GM19452 (cell line): ENCODE results near the gene STIMATE.

ENCODE experiments used
- ATAC-seq: cut with Tn5 transposase; IDR thresholded peaks from one replicate; pipeline ENCODE4 v1.9.1; 2021; ENCODE audit not compliant: unreplicated experiment

Gene STIMATE

GRCh38 chr3:52843108-52843865 lies 54.1 kb downstream of the STIMATE start:
- no peak for ATAC-seq

GRCh38 chr3:52842424-52842823 lies 54.9 kb downstream of the STIMATE start:
- ATAC-seq: no peak

- ATAC-seq: no peak
These were observed 55.4 kb downstream of the STIMATE start for GRCh38 chr3:52841981-52842340.

GRCh38 chr3:52841211-52841980 lies 56.0 kb downstream of the STIMATE start:
- ATAC-seq: no peak

GRCh38 chr3:52839892-52840545 lies 57.3 kb downstream of the STIMATE start:
- no peak for ATAC-seq

- no peak for ATAC-seq
These were observed 58.1 kb downstream of the STIMATE start for GRCh38 chr3:52839268-52839575.

- peak; percentile 64 for ATAC-seq
These were observed 58.6 kb downstream of the STIMATE start for GRCh38 chr3:52838561-52839267.

GRCh38 chr3:52836986-52837385 lies 60.4 kb downstream of the STIMATE start:
- ATAC-seq: no peak

- ATAC-seq: no peak
These were observed 60.9 kb downstream of the STIMATE start for GRCh38 chr3:52836471-52836845.

GRCh38 chr3:52835766-52836470 lies 61.4 kb downstream of the STIMATE start:
- no peak for ATAC-seq

GRCh38 chr3:52834871-52835501 lies 62.4 kb downstream of the STIMATE start, which contains the start of gene MUSTN1:
Gene MUSTN1, minus strand, starts transcription at chr3:52835019. Its CDS starts 71 bp downstream, at chr3:52834948.
- no peak for ATAC-seq

- ATAC-seq: no peak
These were observed 64.1 kb downstream of the STIMATE start for GRCh38 chr3:52833202-52833601.

- ATAC-seq: no peak
These were observed 65.6 kb downstream of the STIMATE start for GRCh38 chr3:52831500-52832301.

- no peak for ATAC-seq
These were observed 66.7 kb downstream of the STIMATE start, which contains the start of gene ITIH4 for GRCh38 chr3:52830535-52831258. Gene ITIH4, minus strand, starts transcription at chr3:52830672. Its CDS starts 30 bp downstream, at chr3:52830642.

GRCh38 chr3:52829906-52830463 lies 67.4 kb downstream of the STIMATE start:
- no peak for ATAC-seq

GRCh38 chr3:52829482-52829881 lies 67.9 kb downstream of the STIMATE start:
- ATAC-seq: no peak

GRCh38 chr3:52827866-52828376 lies 69.4 kb downstream of the STIMATE start:
- no peak for ATAC-seq

- no peak for ATAC-seq
These were observed 69.9 kb downstream of the STIMATE start for GRCh38 chr3:52827441-52827840.
